Neural progenitor cell (in vitro differentiated cells): ENCODE results near the gene SCN2B.

ENCODE experiments used
- CTCF ChIP-seq: fragments of 200-600 bp; sonication (generic); IDR thresholded peaks from 2 replicates; pipeline ENCODE4 v1.5.1; 2017; ENCODE audit warnings: antibody characterized with exemption, mild to moderate bottlenecking
- EZH2 ChIP-seq: fragments of 200-600 bp; sonication (generic); IDR thresholded peaks from 2 replicates; pipeline ENCODE4 v1.6.1; 2017; ENCODE audit warnings: antibody characterized with exemption, mild to moderate bottlenecking, moderate library complexity

- no peak for TF ChIP-seq CTCF
- TF ChIP-seq EZH2: no peak
Measured at GRCh38 chr11:118201966-118202365, 25.5 kb upstream of the SCN2B start.
